ENCODE results near the gene ASB18.

Gene ASB18

GRCh38 chr2:236216711-236217110 lies 47.5 kb downstream of the ASB18 start:
- no peak for DNase-seq (ENCODE audit: low read depth, low spot score)
- no peak overlapping the region for H3K4me3 ChIP-seq (ENCODE audit: low read depth, low read length)
- POLR2A ChIA-PET: no interaction called here
- CTCF ChIA-PET: no interaction called here
- no peak for TF ChIP-seq CTCF (IDR thresholded peaks at IDR 0.05; ENCODE audit: insufficient read depth, low read length, missing control alignments)

GRCh38 chr2:236215761-236216333 lies 48.4 kb downstream of the ASB18 start:
- ChIA-PET CTCF (no interaction called here), POLR2A (no interaction called here)
- no peak for TF ChIP-seq CTCF (IDR thresholded peaks at IDR 0.05; ENCODE audit: insufficient read depth, low read length, missing control alignments)
- H3K4me3 ChIP-seq (ENCODE audit: low read depth, low read length): no peak overlapping the region
- no peak for DNase-seq (ENCODE audit: low read depth, low spot score)

GRCh38 chr2:236215196-236215595 lies 49.0 kb downstream of the ASB18 start:
- ChIA-PET POLR2A (interaction anchor here (0.6 kb wide), 1 partner anchor 244 kb away, joined by 3 read pairs; no protein-coding TSS in a partner anchor), CTCF (no interaction called here)
- TF ChIP-seq CTCF (IDR thresholded peaks at IDR 0.05; ENCODE audit: insufficient read depth, low read length, missing control alignments): no peak
- no peak overlapping the region for H3K4me3 ChIP-seq (ENCODE audit: low read depth, low read length)
- DNase-seq (ENCODE audit: low read depth, low spot score): no peak

GRCh38 chr2:236214376-236214995 lies 49.7 kb downstream of the ASB18 start:
- no peak for TF ChIP-seq CTCF (IDR thresholded peaks at IDR 0.05; ENCODE audit: insufficient read depth, low read length, missing control alignments)
- ChIA-PET POLR2A (interaction anchor here (0.6 kb wide), 1 partner anchor 245 kb away, joined by 3 read pairs; no protein-coding TSS in a partner anchor), CTCF (no interaction called here)

GRCh38 chr2:236211296-236211695 lies 52.9 kb downstream of the ASB18 start:
- ChIA-PET CTCF (no interaction called here), POLR2A (no interaction called here)
- no peak for DNase-seq (ENCODE audit: low read depth, low spot score)
- H3K4me3 ChIP-seq (ENCODE audit: low read depth, low read length): no peak overlapping the region
- no peak for TF ChIP-seq CTCF (IDR thresholded peaks at IDR 0.05; ENCODE audit: insufficient read depth, low read length, missing control alignments)

More at GRCh38 chr2:236214376-236214995, 49.7 kb downstream of the ASB18 start:
- H3K4me3 ChIP-seq (ENCODE audit: low read depth, low read length): no peak overlapping the region
- no peak for DNase-seq (ENCODE audit: low read depth, low spot score)

- no peak for DNase-seq (ENCODE audit: low read depth, low spot score)
- ChIA-PET POLR2A (no interaction called here), CTCF (interaction anchor here (1.4 to 1.6 kb wide), 2 partner anchors 33 to 431 kb away, joined by 3 to 7 read pairs; no protein-coding TSS in a partner anchor)
- no peak overlapping the region for H3K4me3 ChIP-seq (ENCODE audit: low read depth, low read length)
- TF ChIP-seq CTCF (IDR thresholded peaks at IDR 0.05; ENCODE audit: insufficient read depth, low read length, missing control alignments): no peak
These were observed 53.7 kb downstream of the ASB18 start for GRCh38 chr2:236210536-236210935.
